H1 (cell line): ENCODE measurements around the gene ST6GALNAC3. TPM values are rescaled to one million over a fixed set of nuclear protein-coding genes. Genes with fewer than 3 reads are reported as not detected.

ENCODE experiments used
- CTCF ChIA-PET: fragments of 300-600 bp; sonication (Branson Sonifier 250); formaldehyde crosslinking; loops from one replicate; lab custom pipeline; 2021; ENCODE audit not compliant: partially characterized antibody; lab: Charles Lee
- POLR2A ChIA-PET: fragments of 300-600 bp; sonication (Branson Sonifier 250); formaldehyde crosslinking; loops from one replicate; lab custom pipeline; 2021; ENCODE audit warnings: inconsistent platforms; ENCODE audit not compliant: partially characterized antibody; lab: Charles Lee
- DNase-seq, 2 experiments: peaks; one replicate each; pipeline versions ENCODE4 v3.0.0 to v3.0.0-alpha.2; 2010 to 2022; ENCODE audit warnings: low spot score in 2 of 2, low read depth in 1 of 2, mixed read lengths in 1 of 2
- FAIRE-seq: peaks from 2 replicates; lab custom pipeline; 2011; peaks lifted over from hg19 to GRCh38; lab: Jason Lieb, UNC
- H2AFZ ChIP-seq: 2 replicates; pipeline ENCODE4 v1.8.1; 2012; ENCODE audit warnings: low read length, inconsistent platforms
- H2AK5ac ChIP-seq: 2 replicates; pipeline ENCODE4 v1.6.1; 2013; ENCODE audit warnings: low read depth, low read length
- H2BK120ac ChIP-seq: replicated peaks from 2 replicates; pipeline ENCODE3; 2013; ENCODE audit warnings: low read depth, low read length, inconsistent platforms
- H2BK12ac ChIP-seq: 2 replicates; pipeline ENCODE4 v1.6.1; 2013; ENCODE audit warnings: low read depth, low read length
- H2BK15ac ChIP-seq: 2 replicates; pipeline ENCODE4 v1.6.1; 2013; ENCODE audit warnings: low read length
- H2BK20ac ChIP-seq: 2 replicates; pipeline ENCODE4 v1.6.1; 2013; ENCODE audit warnings: low read length
- H2BK5ac ChIP-seq: 2 replicates; pipeline ENCODE4 v1.6.1; 2013; ENCODE audit warnings: low read depth, low read length
- H3K14ac ChIP-seq: 2 replicates; pipeline ENCODE4 v1.6.1; 2013; ENCODE audit warnings: inconsistent platforms; ENCODE audit not compliant: insufficient read length
- H3K18ac ChIP-seq: 2 replicates; pipeline ENCODE4 v1.6.1; 2013; ENCODE audit warnings: low read length; ENCODE audit errors: extremely low read depth
- H3K23ac ChIP-seq: 2 replicates; pipeline ENCODE4 v1.6.1; 2013; ENCODE audit warnings: inconsistent platforms; ENCODE audit not compliant: insufficient read length
- H3K23me2 ChIP-seq: 2 replicates; pipeline ENCODE4 v1.6.1; 2013; ENCODE audit warnings: low read depth, low read length
- H3K27ac ChIP-seq: 2 replicates; pipeline ENCODE4 v1.6.1; 2011; ENCODE audit warnings: low read depth, low read length, inconsistent platforms
- H3K27me3 ChIP-seq, 4 experiments: replicated peaks in 1 of 4; 1 replicate in 1 of 4; 2 replicates in 3 of 4; pipeline versions ENCODE4 v1.6.1 to v1.8.1; 2011 to 2013; ENCODE audit warnings: low read length in 3 of 4, mild to moderate bottlenecking in 3 of 4, inconsistent platforms in 2 of 4, mixed read lengths in 2 of 4, moderate library complexity in 1 of 4; ENCODE audit not compliant: control insufficient read depth in 3 of 4, insufficient read depth in 3 of 4; ENCODE audit errors: extremely low read depth in 1 of 4
- H3K36me3 ChIP-seq, 4 experiments: 2 replicates each; pipeline versions ENCODE4 v1.6.1 to v1.8.1; 2011 to 2013; ENCODE audit warnings: mild to moderate bottlenecking in 4 of 4, low read length in 3 of 4, moderate library complexity in 2 of 4, control low read depth in 1 of 4, inconsistent platforms in 1 of 4; ENCODE audit not compliant: insufficient read depth in 4 of 4, control insufficient read depth in 2 of 4
- H3K4ac ChIP-seq: replicated peaks from 2 replicates; pipeline ENCODE3; 2013; ENCODE audit warnings: low read length, low read depth, mixed read lengths, inconsistent platforms; ENCODE audit not compliant: insufficient read length
- H3K4me1 ChIP-seq, 4 experiments: replicated peaks in 1 of 4; 1 replicate in 1 of 4; 2 replicates in 3 of 4; pipeline versions ENCODE4 v1.6.1 to v1.8.1; 2011 to 2013; ENCODE audit warnings: low read length in 3 of 4, inconsistent platforms in 2 of 4, mixed read lengths in 1 of 4; ENCODE audit not compliant: insufficient read depth in 4 of 4, control insufficient read depth in 3 of 4
- H3K4me2 ChIP-seq, 2 experiments: 2 replicates each; pipeline versions ENCODE4 v1.6.1 to v1.8.1; 2011 to 2013; ENCODE audit warnings: low read depth in 2 of 2, low read length in 2 of 2, control low read depth in 1 of 2, inconsistent platforms in 1 of 2, mild to moderate bottlenecking in 1 of 2; ENCODE audit not compliant: insufficient read depth in 1 of 2
- H3K4me3 ChIP-seq, 4 experiments: fragments of 200-600, 300-600 bp in 1 of 4; sonication (generic), shearing (Covaris generic), sonication (Bioruptor Twin) in 1 of 4; 2 replicates each; pipeline versions ENCODE4 v1.5.1 to v1.8.1; 2011 to 2016; ENCODE audit warnings: low read length in 4 of 4, low read depth in 3 of 4, control low read depth in 2 of 4, inconsistent platforms in 2 of 4, mild to moderate bottlenecking in 2 of 4, mixed read lengths in 1 of 4, moderate library complexity in 1 of 4; ENCODE audit not compliant: insufficient read depth in 2 of 4; ENCODE audit errors: extremely low read depth in 1 of 4
- H3K56ac ChIP-seq: replicated peaks from 2 replicates; pipeline ENCODE3; 2013; ENCODE audit warnings: low read depth, mild to moderate bottlenecking, mixed read lengths, low read length, inconsistent platforms; ENCODE audit not compliant: insufficient read length
- H3K79me1 ChIP-seq: 2 replicates; pipeline ENCODE4 v1.6.1; 2013; ENCODE audit warnings: low read depth, low read length, control low read depth
- H3K79me2 ChIP-seq, 2 experiments: 2 replicates each; pipeline versions ENCODE4 v1.6.1 to v1.8.1; 2012 to 2013; ENCODE audit warnings: low read length in 2 of 2, mild to moderate bottlenecking in 2 of 2, inconsistent platforms in 1 of 2; ENCODE audit not compliant: insufficient read depth in 2 of 2, control insufficient read depth in 1 of 2
- H3K9ac ChIP-seq, 4 experiments: replicated peaks in 1 of 4; 1 replicate in 1 of 4; 2 replicates in 3 of 4; pipeline versions ENCODE4 v1.6.1 to v1.8.1; 2011 to 2013; ENCODE audit warnings: low read depth in 3 of 4, low read length in 3 of 4, control low read depth in 2 of 4, mild to moderate bottlenecking in 2 of 4, moderate library complexity in 2 of 4, inconsistent platforms in 1 of 4; ENCODE audit errors: extremely low read depth in 1 of 4
- H3K9me3 ChIP-seq, 2 experiments: 2 replicates each; pipeline versions ENCODE4 v1.6.1 to v1.8.1; 2012 to 2013; ENCODE audit warnings: mild to moderate bottlenecking in 2 of 2, moderate library complexity in 2 of 2, control low read depth in 1 of 2, inconsistent platforms in 1 of 2, low read depth in 1 of 2, low read length in 1 of 2, mixed read lengths in 1 of 2; ENCODE audit not compliant: insufficient read depth in 2 of 2
- H4K20me1 ChIP-seq, 2 experiments: replicated peaks in 1 of 2; 2 replicates each; pipeline versions ENCODE3 to v1.8.1; 2011 to 2013; ENCODE audit warnings: inconsistent platforms in 2 of 2, low read length in 2 of 2, mild to moderate bottlenecking in 1 of 2; ENCODE audit not compliant: insufficient read depth in 2 of 2, control insufficient read depth in 1 of 2
- H4K5ac ChIP-seq: 2 replicates; pipeline ENCODE4 v1.6.1; 2013; ENCODE audit warnings: low read length, low read depth, mixed read lengths, inconsistent platforms; ENCODE audit not compliant: insufficient read length
- H4K8ac ChIP-seq: 2 replicates; pipeline ENCODE4 v1.8.0; 2013; ENCODE audit warnings: mild to moderate bottlenecking, moderate library complexity, low read length, inconsistent platforms; ENCODE audit not compliant: insufficient read depth; ENCODE audit errors: extremely low read depth
- H4K91ac ChIP-seq: replicated peaks from 2 replicates; pipeline ENCODE3; 2013; ENCODE audit warnings: low read length, mixed read lengths, inconsistent platforms; ENCODE audit not compliant: insufficient read length
- BRCA1 ChIP-seq: IDR thresholded peaks from 2 replicates; pipeline ENCODE4 v1.6.1; 2012; ENCODE audit warnings: low read depth, low read length, improper control_type of control experiment
- CHD1 ChIP-seq: IDR thresholded peaks from 2 replicates; pipeline ENCODE4 v1.6.1; 2012; ENCODE audit warnings: low read depth, low read length, improper control_type of control experiment
- EP300 ChIP-seq, 2 experiments: IDR thresholded peaks; 1 replicate in 1 of 2; 2 replicates in 1 of 2; pipeline ENCODE4 v1.6.1; 2011 to 2012; ENCODE audit warnings: low read depth in 2 of 2, low read length in 2 of 2, mild to moderate bottlenecking in 2 of 2, borderline replicate concordance in 1 of 2, inconsistent platforms in 1 of 2, moderate library complexity in 1 of 2
- EZH2 ChIP-seq: fragments of 200-600 bp; sonication (generic); IDR thresholded peaks from 2 replicates; pipeline ENCODE4 v1.7.1; 2012; ENCODE audit warnings: low read depth, mild to moderate bottlenecking, moderate library complexity, low read length, inconsistent platforms; ENCODE audit not compliant: severe bottlenecking
- KDM5A ChIP-seq: fragments of 200-600 bp; IDR thresholded peaks from 2 replicates; pipeline ENCODE4 v1.7.1; 2012; ENCODE audit warnings: mild to moderate bottlenecking, low read length, inconsistent platforms, mixed read lengths
- POLR2A ChIP-seq, 2 experiments: IDR thresholded peaks; 1 replicate in 1 of 2; 2 replicates in 1 of 2; pipeline ENCODE4 v1.6.1; 2011; ENCODE audit warnings: low read depth in 2 of 2, low read length in 2 of 2, mild to moderate bottlenecking in 2 of 2; ENCODE audit errors: control extremely low read depth in 1 of 2
- POLR2AphosphoS5 ChIP-seq: IDR thresholded peaks from 2 replicates; pipeline ENCODE4 v1.6.1; 2011; ENCODE audit warnings: low read depth, low read length
- RAD21 ChIP-seq, 2 experiments: IDR thresholded peaks in 1 of 2; conservative IDR thresholded peaks in 1 of 2; 2 replicates each; pipeline ENCODE4 v1.6.1; 2011; ENCODE audit warnings: low read depth in 2 of 2, low read length in 2 of 2, improper control_type of control experiment in 1 of 2, inconsistent platforms in 1 of 2, mild to moderate bottlenecking in 1 of 2, moderate library complexity in 1 of 2
- RXRA ChIP-seq: IDR thresholded peaks from 2 replicates; pipeline ENCODE4 v1.6.1; 2011; ENCODE audit warnings: low read depth, mild to moderate bottlenecking, low read length, moderate library complexity; ENCODE audit not compliant: insufficient read depth
- SIN3A ChIP-seq, 2 experiments: IDR thresholded peaks in 1 of 2; conservative IDR thresholded peaks in 1 of 2; 2 replicates each; pipeline ENCODE4 v1.6.1; 2011 to 2012; ENCODE audit warnings: low read length in 2 of 2, improper control_type of control experiment in 1 of 2, low read depth in 1 of 2, mild to moderate bottlenecking in 1 of 2
- SP1 ChIP-seq: IDR thresholded peaks from 2 replicates; pipeline ENCODE4 v1.6.1; 2011; ENCODE audit warnings: low read depth, low read length
- SP4 ChIP-seq: IDR thresholded peaks from 2 replicates; pipeline ENCODE4 v1.6.1; 2012; ENCODE audit warnings: low read length, inconsistent platforms
- ZNF274 ChIP-seq: IDR thresholded peaks from 2 replicates; pipeline ENCODE4 v1.7.0; 2012; ENCODE audit warnings: low read length, borderline replicate concordance; ENCODE audit errors: extremely low read depth
- WGBS, 2 experiments: shearing (Covaris generic) in 1 of 2; methylation state at CpG; one replicate each; pipeline versions ENCODE4 v1.1.6 to v1.1.7; 2013 to 2015; ENCODE audit warnings: low lambda C conversion rate in 2 of 2, mixed read lengths in 2 of 2, inconsistent platforms in 1 of 2, low coverage in 1 of 2, missing lambda C conversion rate in 1 of 2; ENCODE audit not compliant: insufficient replicate concordance in 2 of 2, insufficient coverage in 1 of 2, insufficient read length in 1 of 2; ENCODE audit errors: extremely low coverage in 1 of 2, missing lambda C conversion rate in 1 of 2; 5-methylcytosine and 5-hydroxymethylcytosine counted together
- polyA plus RNA-seq, 7 experiments: library from polyadenylated mRNA; depleted of rRNA in 3 of 7; stranded (reverse) in 5 of 7; unstranded in 2 of 7; fragments of >200 nt in 5 of 7; fragments of 200-250 nt in 2 of 7; gene quantifications; 1 replicate in 5 of 7; 2 replicates in 1 of 7; 4 replicates in 1 of 7; pipeline versions ENCODE4 v1.2.1 to v1.2.3, GENCODE V29; 2011 to 2013; ENCODE audit warnings: missing spikeins in 2 of 7, mixed read lengths in 2 of 7
- total RNA-seq: library from RNA; stranded (reverse); fragmentation: NEBNext Ultra II Directional; extraction: Animal tissue kit (Norgen Biotek cat#: 25700); gene quantifications from 2 replicates; pipeline ENCODE4 v1.2.1, GENCODE V29; 2021

The ST6GALNAC3 gene
- total and polyA plus RNA-seq, 2 of the 8 experiments (the other 6 are each of a cell fraction or from before 2014, with no cell fraction given), result 4.9 to 19.0 TPM

DNA sequence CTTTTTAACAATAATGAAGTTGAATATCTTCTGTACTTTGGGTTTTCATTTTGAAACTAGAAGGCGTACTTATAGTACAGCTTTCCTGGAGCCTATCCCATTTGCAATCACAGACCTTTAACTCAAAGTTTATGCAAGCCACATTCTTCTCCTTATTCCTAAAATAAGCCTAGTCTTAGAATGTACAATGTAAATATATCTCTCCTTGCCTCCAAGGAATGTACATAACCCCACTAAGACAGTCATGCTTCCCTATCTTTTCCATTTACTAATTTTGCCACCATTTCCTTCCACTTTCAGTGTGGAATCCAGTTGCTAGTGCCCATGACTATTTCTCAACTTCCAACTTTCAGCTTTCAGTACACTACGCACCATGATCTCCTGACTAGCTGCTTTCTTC, 327.6 kb downstream of the ST6GALNAC3 start:
- H3K79me2 ChIP-seq, result no peaks in the 10 kb centered on the region
- H2BK15ac ChIP-seq, result no peak overlapping the region
- no peaks in the 10 kb centered on the region for H4K20me1 ChIP-seq
- H3K36me3 ChIP-seq, result no peaks in the 10 kb centered on the region
- no peak overlapping the region for H2AK5ac ChIP-seq
- 92% methylated on average over 2 of the region's 2 CpGs; no CpG with 5 or more reads in 1 of the 2 experiments for WGBS, 2 experiments
- H3K4ac ChIP-seq, result no peak overlapping the region
- no peaks in the 10 kb centered on the region for H3K4me1 ChIP-seq
- ChIA-PET POLR2A (no interaction called here), CTCF (interaction anchor here (1.9 kb wide), 1 partner anchor 248 kb away, joined by 6 read pairs; no protein-coding TSS in a partner anchor)
- no peak overlapping the region for H3K4me3 ChIP-seq
- H3K56ac ChIP-seq, result no peak overlapping the region
- H3K27ac ChIP-seq, result no peak overlapping the region
- no peak overlapping the region for H2AFZ ChIP-seq
- H3K9ac ChIP-seq, result no peak overlapping the region
- no peak overlapping the region for H2BK120ac ChIP-seq
- H3K27me3 ChIP-seq, result peaks cover 0 to 2% (median under 1%) of the 10 kb centered on the region in 4 experiments; a peak in 2 of 7 replicates
- no peak overlapping the region for H2BK20ac ChIP-seq
- H3K79me1 ChIP-seq, result no peaks in the 10 kb centered on the region
- H2BK12ac ChIP-seq, result no peak overlapping the region
- no peak overlapping the region for H4K5ac ChIP-seq
- H3K9me3 ChIP-seq, result no peaks in the 10 kb centered on the region; a peak in 1 of 4 replicates
- DNase-seq (no peak), FAIRE-seq (no peak)
- H3K23me2 ChIP-seq, result peaks cover 2% of the 10 kb centered on the region; the same call in 1 of the 2 replicates
- H3K14ac ChIP-seq, result no peak overlapping the region
- no peak overlapping the region for H3K18ac ChIP-seq
- H2BK5ac ChIP-seq, result no peak overlapping the region
- no peak overlapping the region for H4K91ac ChIP-seq
- no peak overlapping the region for H3K23ac ChIP-seq
- no peak overlapping the region for H3K4me2 ChIP-seq
- no peak overlapping the region for H4K8ac ChIP-seq
- TF ChIP-seq POLR2AphosphoS5, result no peak
- no peak for TF ChIP-seq EZH2
- TF ChIP-seq SP1, result no peak
- TF ChIP-seq BRCA1, result no peak
- TF ChIP-seq CHD1, result no peak
- no peak for TF ChIP-seq RAD21 (IDR thresholded peaks at IDR 0.05 in 1 of 2, conservative IDR thresholded peaks at IDR 0.05 in 1 of 2; ENCODE audit: low read depth in 2 of 2, low read length in 2 of 2)
- no peak for TF ChIP-seq SIN3A (conservative IDR thresholded peaks at IDR 0.05 in 1 of 2, IDR thresholded peaks at IDR 0.05 in 1 of 2; ENCODE audit: low read depth in 1 of 2, low read length in 2 of 2)
- TF ChIP-seq EP300 (IDR thresholded peaks at IDR 0.05; ENCODE audit: borderline replicate concordance in 1 of 2, low read depth in 2 of 2, low read length in 2 of 2), result no peak
- TF ChIP-seq ZNF274, result no peak
- TF ChIP-seq POLR2A (IDR thresholded peaks at IDR 0.05; ENCODE audit: control extremely low read depth in 1 of 2, low read depth in 2 of 2, low read length in 2 of 2), result no peak
- no peak for TF ChIP-seq SP4
- TF ChIP-seq RXRA, result no peak
- TF ChIP-seq KDM5A, result no peak
